H1 (cell line): ENCODE data around the gene UBL5. TPM values are rescaled to one million over a fixed set of nuclear protein-coding genes. Genes with fewer than 3 reads are reported as not detected.

Source experiments
- BCL11A ChIP-seq, 2 experiments: IDR thresholded peaks; one replicate each; pipeline ENCODE4 v1.6.1; 2011; ENCODE audit warnings: low read depth in 2 of 2, low read length in 2 of 2, mild to moderate bottlenecking in 2 of 2
- CEBPB ChIP-seq: IDR thresholded peaks from 2 replicates; pipeline ENCODE4 v1.6.1; 2012; ENCODE audit warnings: low read depth, low read length
- FOSL1 ChIP-seq: IDR thresholded peaks from 2 replicates; pipeline ENCODE4 v1.6.1; 2011; ENCODE audit warnings: mild to moderate bottlenecking, low read depth, low read length, moderate library complexity; ENCODE audit not compliant: insufficient read depth
- GABPA ChIP-seq: IDR thresholded peaks from 2 replicates; pipeline ENCODE4 v1.6.1; 2011; ENCODE audit warnings: mild to moderate bottlenecking, low read length, moderate library complexity, borderline replicate concordance; ENCODE audit not compliant: insufficient read depth
- HDAC2 ChIP-seq, 2 experiments: fragments of 300-600 bp in 1 of 2; sonication (generic) in 1 of 2; IDR thresholded peaks; 2 replicates each; pipeline ENCODE4 v1.6.1; 2011 to 2012; ENCODE audit warnings: low read depth in 2 of 2, low read length in 2 of 2, mild to moderate bottlenecking in 2 of 2, moderate library complexity in 2 of 2, borderline replicate concordance in 1 of 2, inconsistent platforms in 1 of 2
- KDM4A ChIP-seq: IDR thresholded peaks from one replicate; pipeline ENCODE4 v1.7.1; 2012; ENCODE audit warnings: low read depth, mild to moderate bottlenecking, moderate library complexity, low read length, inconsistent platforms; ENCODE audit not compliant: severe bottlenecking
- KDM5A ChIP-seq: fragments of 200-600 bp; IDR thresholded peaks from 2 replicates; pipeline ENCODE4 v1.7.1; 2012; ENCODE audit warnings: mild to moderate bottlenecking, low read length, inconsistent platforms, mixed read lengths
- POLR2A ChIP-seq, 2 experiments: IDR thresholded peaks; 1 replicate in 1 of 2; 2 replicates in 1 of 2; pipeline ENCODE4 v1.6.1; 2011; ENCODE audit warnings: low read depth in 2 of 2, low read length in 2 of 2, mild to moderate bottlenecking in 2 of 2; ENCODE audit errors: control extremely low read depth in 1 of 2
- RXRA ChIP-seq: IDR thresholded peaks from 2 replicates; pipeline ENCODE4 v1.6.1; 2011; ENCODE audit warnings: low read depth, mild to moderate bottlenecking, low read length, moderate library complexity; ENCODE audit not compliant: insufficient read depth
- SP4 ChIP-seq: IDR thresholded peaks from 2 replicates; pipeline ENCODE4 v1.6.1; 2012; ENCODE audit warnings: low read length, inconsistent platforms
- polyA plus RNA-seq, 7 experiments: library from polyadenylated mRNA; depleted of rRNA in 3 of 7; stranded (reverse) in 5 of 7; unstranded in 2 of 7; fragments of >200 nt in 5 of 7; fragments of 200-250 nt in 2 of 7; gene quantifications; 1 replicate in 5 of 7; 2 replicates in 1 of 7; 4 replicates in 1 of 7; pipeline versions ENCODE4 v1.2.1 to v1.2.3, GENCODE V29; 2011 to 2013; ENCODE audit warnings: missing spikeins in 2 of 7, mixed read lengths in 2 of 7
- total RNA-seq: library from RNA; stranded (reverse); fragmentation: NEBNext Ultra II Directional; extraction: Animal tissue kit (Norgen Biotek cat#: 25700); gene quantifications from 2 replicates; pipeline ENCODE4 v1.2.1, GENCODE V29; 2021
- TF ChIP-seq, protein P1 (sequence below): IDR thresholded peaks from 2 replicates; pipeline ENCODE4 v1.6.1; 2011; ENCODE audit warnings: low read length, improper control_type of control experiment

Gene UBL5
- total and polyA plus RNA-seq, 2 of the 8 experiments (the other 6 are each of a cell fraction or from before 2014, with no cell fraction given) = 416 to 1,209 TPM

DNA sequence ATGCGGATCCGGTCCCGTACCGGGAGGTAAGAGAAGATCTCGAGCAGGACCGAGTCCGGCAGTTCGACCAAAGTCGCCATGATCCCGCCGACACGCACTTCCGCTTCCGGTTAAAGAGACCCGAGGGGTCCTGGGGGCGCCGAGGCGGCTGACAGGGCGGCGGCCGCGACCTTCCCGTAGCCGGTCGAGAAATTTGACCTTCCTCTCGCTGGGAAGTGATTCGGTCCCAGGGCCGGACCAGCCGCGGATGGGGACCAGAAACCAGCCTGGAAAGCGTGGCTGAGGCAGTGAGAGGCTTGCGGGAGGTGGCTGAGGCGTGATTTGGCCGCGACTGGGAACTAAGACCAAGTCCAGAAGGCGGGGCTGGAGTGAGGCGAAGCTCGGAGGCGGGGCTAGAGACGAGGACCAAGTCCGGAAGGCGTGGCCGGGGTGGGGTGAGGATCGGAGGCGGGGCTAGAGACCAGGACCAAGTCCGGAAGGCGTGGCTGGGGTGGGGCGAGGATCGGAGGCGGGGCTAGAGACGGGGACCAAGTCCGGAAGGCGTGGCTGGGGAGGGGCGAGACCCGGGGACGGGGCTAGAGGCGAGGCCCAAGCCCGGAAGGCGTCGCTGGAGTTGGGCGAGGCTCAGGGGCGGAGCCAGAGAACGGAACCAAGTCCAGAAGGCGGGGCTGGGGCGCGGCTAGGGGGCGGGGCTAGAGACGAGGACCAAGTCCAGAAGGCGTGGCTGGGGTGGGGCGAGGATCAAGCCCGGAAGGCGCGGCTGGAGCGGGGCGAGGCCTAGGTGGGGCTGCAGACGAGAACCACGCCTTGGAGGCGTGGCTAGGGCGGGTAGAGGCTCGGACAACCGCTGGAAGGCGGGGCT is 8.8 kb upstream of the UBL5 start, which contains the start of gene FBXL12 (continued):
- TF ChIP-seq HDAC2 (IDR thresholded peaks at IDR 0.05; ENCODE audit: borderline replicate concordance in 1 of 2, low read depth in 2 of 2, low read length in 2 of 2) (peak in 1 of 2 experiments; percentile 99; a peak in 1 of 4 replicates), FOSL1 (0 out of 2 replicates have a peak, but pooled peaks have one; percentile 0), KDM4A (no peak), SP4 (no peak; the same call in 1 of the 2 replicates), BCL11A (IDR thresholded peaks at IDR 0.05; ENCODE audit: low read depth in 2 of 2, low read length in 2 of 2) (no peak), GABPA (peak; percentile 91), CEBPB (no peak), POLR2A (IDR thresholded peaks at IDR 0.05; ENCODE audit: control extremely low read depth in 1 of 2, low read depth in 2 of 2, low read length in 2 of 2) (peak in 1 of 2 experiments; percentile 92; a peak in 2 of 3 replicates), RXRA (no peak), KDM5A (peak; percentile 96; the same call in 1 of the 2 replicates)
- TF ChIP-seq, protein P1, sequence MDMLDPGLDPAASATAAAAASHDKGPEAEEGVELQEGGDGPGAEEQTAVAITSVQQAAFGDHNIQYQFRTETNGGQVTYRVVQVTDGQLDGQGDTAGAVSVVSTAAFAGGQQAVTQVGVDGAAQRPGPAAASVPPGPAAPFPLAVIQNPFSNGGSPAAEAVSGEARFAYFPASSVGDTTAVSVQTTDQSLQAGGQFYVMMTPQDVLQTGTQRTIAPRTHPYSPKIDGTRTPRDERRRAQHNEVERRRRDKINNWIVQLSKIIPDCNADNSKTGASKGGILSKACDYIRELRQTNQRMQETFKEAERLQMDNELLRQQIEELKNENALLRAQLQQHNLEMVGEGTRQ = no peak
